Esophagus muscularis mucosa (tissue), 3 donors: ENCODE data around the gene LHFPL6.

Source experiments
- CTCF ChIP-seq, 3 experiments: fragments of 200-600 bp in 2 of 3; fragments of 450-650 bp in 1 of 3; sonication (generic) in 2 of 3; IDR thresholded peaks; one replicate each; pipeline ENCODE4 v1.5.1; 2017 to 2019; ENCODE audit warnings: antibody characterized with exemption in 3 of 3, mild to moderate bottlenecking in 2 of 3, moderate library complexity in 1 of 3
- POLR2A ChIP-seq: fragments of 450-650 bp; IDR thresholded peaks from one replicate; pipeline ENCODE4 v1.6.1; 2017; ENCODE audit warnings: antibody characterized with exemption, moderate library complexity, mild to moderate bottlenecking, low read depth
- POLR2AphosphoS5 ChIP-seq, 2 donors: sonication (generic); formaldehyde crosslinking; IDR thresholded peaks; one replicate each; pipeline ENCODE4 v1.6.1; 2017; ENCODE audit warnings: antibody characterized with exemption in 2 of 2

- TF ChIP-seq CTCF (IDR thresholded peaks at IDR 0.05) (no peak), POLR2A (no peak), POLR2AphosphoS5 (IDR thresholded peaks at IDR 0.05) (no peak)
Measured at GRCh38 chr13:39422845-39423565, 180.0 kb downstream of the LHFPL6 start.
